Adipocyte (in vitro differentiated cells): Measurements from ENCODE around the gene EYA4.

Experiments used
- DNase-seq: peaks from one replicate; pipeline ENCODE4 v3.0.0-alpha.2; 2015; ENCODE audit warnings: low read depth
- H3K27me3 ChIP-seq: replicated peaks from 2 replicates; pipeline ENCODE4 v1.7.0; 2013; ENCODE audit warnings: mild to moderate bottlenecking, low read length, moderate library complexity; ENCODE audit not compliant: control insufficient read depth, insufficient read depth
- H3K36me3 ChIP-seq: 2 replicates; pipeline ENCODE4 v1.7.0; 2013; ENCODE audit warnings: low read length, mild to moderate bottlenecking, moderate library complexity; ENCODE audit not compliant: control insufficient read depth, insufficient read depth, severe bottlenecking
- H3K4me1 ChIP-seq: 2 replicates; pipeline ENCODE4 v1.7.0; 2013; ENCODE audit warnings: mild to moderate bottlenecking, low read length, moderate library complexity; ENCODE audit not compliant: control insufficient read depth, insufficient read depth
- H3K4me3 ChIP-seq: 2 replicates; pipeline ENCODE4 v1.7.0; 2013; ENCODE audit warnings: mild to moderate bottlenecking, low read length, moderate library complexity
- H3K9ac ChIP-seq: 2 replicates; pipeline ENCODE4 v1.7.0; 2013; ENCODE audit warnings: mild to moderate bottlenecking, low read length, moderate library complexity
- H3K9me3 ChIP-seq: 2 replicates; pipeline ENCODE4 v1.7.0; 2013; ENCODE audit warnings: mild to moderate bottlenecking, low read length, moderate library complexity; ENCODE audit not compliant: control insufficient read depth

EYA4 gene

GRCh38 chr6:133241086-133241900, at the start of gene EYA4:
Gene EYA4, plus strand, starts transcription at chr6:133241357. Its CDS starts 33,424 bp downstream, at chr6:133274781.
- DNase-seq = peak; percentile 78

GRCh38 chr6:133193396-133193795, 47.8 kb upstream of the EYA4 start:
- Histone ChIP-seq H3K36me3 (no peaks in the 10 kb centered on the region), H3K9me3 (peaks cover 4% of the 10 kb centered on the region), H3K4me1 (no peaks in the 10 kb centered on the region), H3K4me3 (no peak overlapping the region), H3K9ac (no peak overlapping the region), H3K27me3 (peaks cover 7% of the 10 kb centered on the region)
- no peak for DNase-seq

More at GRCh38 chr6:133241086-133241900, at the start of gene EYA4:
- H3K9ac ChIP-seq = peak within 1 kb of the TSS; percentile 72
- peaks cover 59% of the 10 kb centered on the region for H3K27me3 ChIP-seq
- peaks cover 4% of the 10 kb centered on the region for H3K9me3 ChIP-seq
- no peaks in the 10 kb centered on the region for H3K36me3 ChIP-seq
- H3K4me1 ChIP-seq = peaks cover 35% of the 10 kb centered on the region
- peak within 1 kb of the TSS; percentile 84 for H3K4me3 ChIP-seq

- Histone ChIP-seq H3K9me3 (peaks cover 4% of the 10 kb centered on the region), H3K4me1 (peaks cover 11% of the 10 kb centered on the region), H3K27me3 (no peaks in the 10 kb centered on the region), H3K9ac (no peak overlapping the region), H3K36me3 (no peaks in the 10 kb centered on the region), H3K4me3 (no peak overlapping the region)
- no peak for DNase-seq
These were observed 42.4 kb upstream of the EYA4 start for GRCh38 chr6:133198725-133199124.

- peaks cover 11% of the 10 kb centered on the region for H3K4me1 ChIP-seq
- H3K9ac ChIP-seq = no peak overlapping the region
- no peaks in the 10 kb centered on the region for H3K27me3 ChIP-seq
- H3K36me3 ChIP-seq = no peaks in the 10 kb centered on the region
- no peaks in the 10 kb centered on the region for H3K9me3 ChIP-seq
- no peak overlapping the region for H3K4me3 ChIP-seq
- DNase-seq = no peak
These were observed 39.9 kb upstream of the EYA4 start for GRCh38 chr6:133201231-133201630.

- Histone ChIP-seq H3K9ac (no peak overlapping the region), H3K4me3 (peak overlapping the region; percentile 1), H3K9me3 (no peaks in the 10 kb centered on the region), H3K36me3 (no peaks in the 10 kb centered on the region), H3K27me3 (no peaks in the 10 kb centered on the region), H3K4me1 (peaks cover 11% of the 10 kb centered on the region)
- DNase-seq = peak; percentile 41
These were observed 38.4 kb upstream of the EYA4 start for GRCh38 chr6:133202610-133203343.

- Histone ChIP-seq H3K4me3 (no peak overlapping the region), H3K9me3 (no peaks in the 10 kb centered on the region), H3K36me3 (no peaks in the 10 kb centered on the region), H3K27me3 (no peaks in the 10 kb centered on the region), H3K4me1 (peaks cover 11% of the 10 kb centered on the region), H3K9ac (no peak overlapping the region)
- no peak for DNase-seq
These were observed 37.8 kb upstream of the EYA4 start for GRCh38 chr6:133203344-133203697.

GRCh38 chr6:133205304-133205703, 35.9 kb upstream of the EYA4 start:
- H3K4me1 ChIP-seq = peaks cover 11% of the 10 kb centered on the region
- no peaks in the 10 kb centered on the region for H3K27me3 ChIP-seq
- H3K36me3 ChIP-seq = no peaks in the 10 kb centered on the region
- peaks cover 5% of the 10 kb centered on the region for H3K9me3 ChIP-seq
- DNase-seq = no peak
- H3K4me3 ChIP-seq = no peak overlapping the region
- H3K9ac ChIP-seq = no peak overlapping the region

GRCh38 chr6:133206942-133207341, 34.2 kb upstream of the EYA4 start:
- Histone ChIP-seq H3K27me3 (no peaks in the 10 kb centered on the region), H3K9ac (no peak overlapping the region), H3K4me1 (peaks cover 11% of the 10 kb centered on the region), H3K9me3 (peaks cover 5% of the 10 kb centered on the region), H3K4me3 (no peak overlapping the region), H3K36me3 (no peaks in the 10 kb centered on the region)
- no peak for DNase-seq

GRCh38 chr6:133207754-133208153, 33.4 kb upstream of the EYA4 start:
- Histone ChIP-seq H3K9ac (no peak overlapping the region), H3K36me3 (no peaks in the 10 kb centered on the region), H3K27me3 (no peaks in the 10 kb centered on the region), H3K9me3 (peaks cover 5% of the 10 kb centered on the region), H3K4me3 (no peak overlapping the region), H3K4me1 (peaks cover 9% of the 10 kb centered on the region)
- no peak for DNase-seq

GRCh38 chr6:133208183-133208755, 32.9 kb upstream of the EYA4 start:
- Histone ChIP-seq H3K27me3 (no peaks in the 10 kb centered on the region), H3K36me3 (no peaks in the 10 kb centered on the region), H3K9ac (no peak overlapping the region), H3K4me1 (peaks cover 4% of the 10 kb centered on the region), H3K9me3 (peaks cover 5% of the 10 kb centered on the region), H3K4me3 (no peak overlapping the region)
- peak; percentile 69 for DNase-seq

- peak; percentile 38 for DNase-seq
- no peak overlapping the region for H3K9ac ChIP-seq
- H3K4me3 ChIP-seq = no peak overlapping the region
- no peaks in the 10 kb centered on the region for H3K27me3 ChIP-seq
- peaks cover 5% of the 10 kb centered on the region for H3K9me3 ChIP-seq
- no peaks in the 10 kb centered on the region for H3K4me1 ChIP-seq
- H3K36me3 ChIP-seq = no peaks in the 10 kb centered on the region
These were observed 26.9 kb upstream of the EYA4 start for GRCh38 chr6:133214267-133214666.
